RCC 7860 (cell line): ENCODE measurements around the gene GLYATL2.

Experiments
- DNase-seq: peaks from one replicate; pipeline ENCODE4 v3.0.0-alpha.2; 2015; ENCODE audit warnings: low spot score
- FAIRE-seq: peaks from 2 replicates; lab custom pipeline; 2012; peaks lifted over from hg19 to GRCh38; lab: Jason Lieb, UNC

Gene GLYATL2

DNA sequence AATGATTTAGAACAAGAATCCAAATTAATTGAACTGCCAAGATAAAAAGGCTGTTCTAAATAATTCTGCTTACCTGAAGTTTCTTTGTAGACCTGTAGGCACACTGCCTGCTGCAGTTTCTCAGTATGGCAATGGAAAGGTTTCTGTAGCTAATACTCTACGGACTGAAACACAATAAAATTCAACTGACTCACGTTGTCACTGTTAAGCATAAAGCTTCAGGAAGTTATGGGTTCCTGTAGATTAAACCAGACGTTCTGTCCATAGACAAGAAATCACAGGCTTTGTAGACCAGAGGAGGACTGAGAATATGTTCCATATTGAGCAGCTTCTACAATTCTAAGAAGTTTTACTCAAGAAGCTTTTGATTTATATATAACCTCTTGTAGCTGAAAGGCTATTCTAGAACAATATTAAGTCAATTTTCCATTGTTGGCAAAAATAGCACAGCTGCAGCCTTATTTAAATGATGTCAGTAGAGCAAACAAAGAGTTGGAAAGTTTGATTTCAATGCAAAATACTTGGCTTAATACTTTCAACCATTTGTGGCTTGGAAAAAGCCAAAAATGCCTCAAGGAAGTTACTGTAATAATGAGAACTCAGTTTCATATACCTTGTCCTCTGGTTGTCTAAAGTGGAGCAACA lies at the start of gene GLYATL2:
GLYATL2 (minus strand) TSS at position 344 of the 645 bp plus-strand sequence. CDS start 5,092 bp downstream, outside the sequence.
- FAIRE-seq: no peak
- no peak for DNase-seq

GRCh38 chr11:58893899-58894298 lies 49.4 kb upstream of the GLYATL2 start:
- no peak for FAIRE-seq

GRCh38 chr11:58888579-58888978 lies 44.1 kb upstream of the GLYATL2 start:
- DNase-seq: no peak
- FAIRE-seq: no peak

More at GRCh38 chr11:58893899-58894298, 49.4 kb upstream of the GLYATL2 start:
- no peak for DNase-seq

- FAIRE-seq (no peak), DNase-seq (no peak)
Observed at GRCh38 chr11:58887452-58887851, 42.9 kb upstream of the GLYATL2 start.

DNA sequence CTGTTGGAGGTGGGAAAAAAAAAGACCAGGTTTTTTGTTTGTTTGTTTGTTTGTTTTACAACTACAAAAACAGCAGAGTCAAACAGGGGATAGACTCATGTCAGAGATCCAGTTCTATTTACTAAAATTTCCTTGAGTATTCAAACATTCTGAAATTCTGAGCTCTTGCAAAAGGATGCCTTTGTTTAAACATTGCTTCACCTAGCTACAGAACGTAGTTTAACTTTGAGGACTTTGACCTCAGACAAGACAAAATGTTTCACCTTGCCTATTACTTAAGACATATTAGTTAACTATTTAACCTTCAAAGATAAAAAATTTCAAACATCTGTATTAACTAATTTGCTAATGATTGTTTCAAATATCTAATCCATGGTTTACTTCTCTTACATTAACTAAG lies 36.1 kb upstream of the GLYATL2 start:
- DNase-seq (no peak), FAIRE-seq (no peak)

- FAIRE-seq (no peak), DNase-seq (no peak)
Observed at GRCh38 chr11:58880166-58880565, 35.7 kb upstream of the GLYATL2 start.

DNA sequence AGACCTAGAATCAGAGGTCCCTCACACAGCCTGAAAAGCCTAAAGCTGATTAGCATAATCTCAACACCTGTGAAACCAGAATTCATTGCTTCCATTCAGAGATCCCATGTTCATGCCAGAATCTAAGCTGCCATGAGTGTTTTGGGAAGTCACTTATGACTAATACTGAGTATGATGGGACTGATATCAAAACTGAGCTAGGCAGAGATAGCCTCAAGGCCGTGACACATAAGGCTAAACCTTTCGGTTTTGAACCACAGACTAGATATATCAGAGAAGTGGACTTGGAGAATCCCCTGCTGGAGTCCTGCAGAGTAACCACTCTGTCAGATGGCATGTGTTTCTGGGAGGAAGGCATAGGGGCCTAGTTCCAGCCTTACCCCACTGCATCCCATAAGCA lies 23.1 kb upstream of the GLYATL2 start:
- DNase-seq (no peak), FAIRE-seq (no peak)

DNA sequence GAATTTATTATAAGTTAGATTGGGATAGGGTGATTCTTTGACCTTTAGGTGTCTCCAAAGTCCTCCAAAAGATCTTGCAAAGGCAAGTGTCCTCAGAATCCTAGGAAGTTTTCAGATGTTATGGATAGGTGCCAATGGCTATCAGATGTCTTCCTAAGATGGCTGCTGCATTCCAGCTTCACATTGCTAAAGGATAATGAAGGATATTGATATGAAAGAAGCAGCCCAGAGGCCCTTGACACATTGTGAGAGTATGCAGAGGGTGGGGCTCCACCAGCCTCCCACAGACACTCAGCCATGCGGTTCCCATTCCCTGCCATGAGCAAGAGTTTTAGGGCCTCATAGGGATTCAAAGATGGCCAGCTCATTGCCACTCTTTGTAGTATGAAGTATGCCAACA lies 22.3 kb upstream of the GLYATL2 start:
- no peak for DNase-seq
- no peak for FAIRE-seq

DNA sequence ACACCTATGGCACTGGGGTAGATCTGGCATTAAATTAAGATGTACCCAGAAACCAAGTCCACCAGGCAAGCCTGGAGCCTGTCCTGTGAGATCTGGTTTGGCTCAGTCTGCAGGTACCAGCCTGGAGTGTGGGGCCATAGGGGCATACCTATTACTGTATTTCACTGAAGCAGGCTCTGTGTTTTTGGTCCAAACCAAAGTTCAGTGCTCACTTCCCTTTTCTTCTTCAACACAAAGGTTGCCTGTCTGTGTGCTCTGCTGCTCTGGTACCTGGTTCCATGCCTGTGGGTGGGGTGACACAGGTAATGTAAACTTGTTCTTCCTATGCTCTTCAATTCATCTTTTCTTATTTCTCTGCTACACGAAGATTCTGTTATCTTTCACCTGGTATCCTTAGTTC lies 19.8 kb upstream of the GLYATL2 start:
- FAIRE-seq: no peak
- no peak for DNase-seq

DNA sequence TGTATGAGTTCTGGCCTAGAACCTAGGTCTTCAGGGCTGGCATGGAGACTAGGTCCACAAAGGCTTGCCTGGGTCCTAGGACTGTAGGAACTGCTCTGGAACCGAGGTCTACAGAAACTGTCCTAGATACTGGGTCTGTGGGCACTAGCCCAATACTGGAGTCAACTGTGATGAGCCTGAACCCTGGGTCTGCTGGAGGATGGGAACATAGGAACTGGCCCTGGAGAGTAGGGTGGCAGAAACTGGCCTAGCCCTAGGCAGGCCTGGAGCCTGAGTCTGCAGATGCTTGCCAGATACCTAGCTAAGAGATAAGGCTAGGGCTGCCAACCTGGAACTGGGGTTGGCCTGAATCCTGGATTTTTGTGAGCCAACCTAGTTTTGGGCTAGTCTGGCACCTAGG lies 19.2 kb upstream of the GLYATL2 start:
- DNase-seq (no peak), FAIRE-seq (no peak)

GRCh38 chr11:58861533-58861932 lies 17.0 kb upstream of the GLYATL2 start:
- DNase-seq (no peak), FAIRE-seq (no peak)

DNA sequence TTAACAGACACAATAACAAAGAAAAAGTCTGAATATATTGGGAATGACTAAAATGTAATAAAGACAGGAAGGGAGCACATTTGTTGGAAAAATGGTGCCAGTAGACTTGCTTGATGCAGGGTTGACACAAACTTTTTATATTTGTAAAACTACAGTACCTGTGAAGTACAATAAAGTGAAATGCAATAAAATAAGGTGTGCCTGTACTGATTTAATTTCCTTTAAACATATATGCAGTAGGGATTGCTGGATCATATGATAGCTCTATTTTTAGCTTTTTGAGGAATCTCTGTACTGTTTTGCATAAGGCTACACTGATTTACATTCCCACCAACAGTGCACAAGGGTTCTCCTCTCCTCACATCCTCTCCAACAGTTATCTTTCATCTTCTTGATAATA lies 12.3 kb upstream of the GLYATL2 start:
- FAIRE-seq: no peak
- DNase-seq: no peak

GRCh38 chr11:58845386-58845785 lies 882 bp upstream of the GLYATL2 start:
- FAIRE-seq: no peak
- no peak for DNase-seq

GRCh38 chr11:58837707-58838388 lies 6.7 kb downstream of the GLYATL2 start:
- DNase-seq (no peak), FAIRE-seq (no peak)

DNA sequence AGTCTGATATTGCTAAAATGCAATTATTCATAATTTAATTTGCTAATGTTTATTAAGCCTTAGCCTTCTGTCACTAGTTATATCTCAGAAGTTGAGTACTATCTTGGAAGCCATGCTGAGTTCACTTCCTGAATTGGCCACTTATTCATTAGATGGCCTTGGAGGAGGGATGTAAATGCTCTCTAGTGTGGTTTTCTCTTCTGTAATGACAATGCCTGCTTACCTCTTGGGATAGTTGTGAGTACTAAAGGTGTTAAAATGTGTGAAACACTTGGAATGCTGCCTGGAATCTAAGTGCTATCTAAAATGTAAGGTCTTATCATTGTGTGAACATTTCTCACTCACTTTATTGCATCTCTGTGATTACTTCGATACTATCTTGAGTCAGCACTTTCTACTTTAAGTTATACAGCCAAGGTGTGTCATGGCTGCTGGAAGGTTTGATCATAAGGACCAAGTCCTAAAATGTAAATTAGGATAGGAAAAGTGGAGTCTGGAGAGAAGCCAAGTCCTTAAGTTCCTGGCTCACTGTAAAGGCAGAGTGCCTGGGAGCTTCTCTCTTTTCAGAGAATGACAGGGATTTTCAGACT lies 12.4 kb downstream of the GLYATL2 start:
- peak; percentile 6 for DNase-seq
- no peak for FAIRE-seq

DNA sequence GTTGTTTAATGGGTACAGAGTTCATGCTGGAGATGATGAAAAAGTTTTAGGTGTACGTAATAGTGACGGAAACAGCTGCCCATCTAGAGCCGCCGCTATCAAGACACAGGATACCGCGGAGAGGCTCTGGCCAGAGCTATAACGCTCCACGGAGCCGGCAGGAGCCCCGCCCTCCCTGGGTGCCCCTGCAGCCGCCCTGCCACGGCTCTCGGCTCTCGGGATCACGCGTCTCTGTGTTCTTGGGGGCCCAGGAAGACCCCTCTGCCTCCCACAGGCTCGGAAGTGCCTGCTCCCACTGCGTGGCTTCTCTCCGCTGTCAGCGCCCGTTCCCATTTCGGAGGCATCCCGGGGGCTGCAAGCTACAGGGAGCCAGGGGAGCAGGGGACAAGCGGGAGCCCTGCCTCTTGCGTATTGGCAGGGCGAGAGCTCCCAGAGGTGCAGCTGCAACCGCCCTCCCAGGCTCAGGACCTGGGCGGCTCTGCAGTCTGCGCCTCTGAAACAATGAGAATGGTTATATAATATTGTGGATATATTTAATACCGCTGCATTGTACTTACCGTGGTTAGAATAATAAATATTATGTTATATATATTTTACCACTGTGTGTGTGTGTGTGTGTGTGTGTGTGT lies 13.7 kb downstream of the GLYATL2 start:
- no peak for FAIRE-seq
- DNase-seq: no peak

- FAIRE-seq (no peak), DNase-seq (no peak)
Observed at GRCh38 chr11:58829786-58830185, 14.7 kb downstream of the GLYATL2 start.

DNA sequence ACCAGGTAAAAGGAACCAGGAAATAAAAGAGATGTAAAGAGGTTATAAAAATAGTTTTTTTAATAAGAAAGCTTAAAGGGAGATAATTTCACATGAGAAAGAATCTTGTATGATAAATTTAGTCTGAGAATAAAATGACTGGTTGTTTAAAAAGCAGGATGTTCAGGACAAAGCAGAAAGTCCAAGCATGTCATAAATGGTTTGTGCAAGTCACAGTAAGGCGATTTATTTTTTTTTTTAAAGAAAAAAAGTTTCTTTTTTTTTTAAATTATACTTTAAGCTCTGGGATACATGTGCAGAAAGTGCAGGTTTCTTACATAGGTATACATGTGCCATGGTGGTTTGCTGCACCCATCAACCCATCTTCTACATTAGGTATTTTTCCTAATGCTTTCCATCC lies 30.8 kb downstream of the GLYATL2 start:
- FAIRE-seq: no peak
- DNase-seq: no peak

DNA sequence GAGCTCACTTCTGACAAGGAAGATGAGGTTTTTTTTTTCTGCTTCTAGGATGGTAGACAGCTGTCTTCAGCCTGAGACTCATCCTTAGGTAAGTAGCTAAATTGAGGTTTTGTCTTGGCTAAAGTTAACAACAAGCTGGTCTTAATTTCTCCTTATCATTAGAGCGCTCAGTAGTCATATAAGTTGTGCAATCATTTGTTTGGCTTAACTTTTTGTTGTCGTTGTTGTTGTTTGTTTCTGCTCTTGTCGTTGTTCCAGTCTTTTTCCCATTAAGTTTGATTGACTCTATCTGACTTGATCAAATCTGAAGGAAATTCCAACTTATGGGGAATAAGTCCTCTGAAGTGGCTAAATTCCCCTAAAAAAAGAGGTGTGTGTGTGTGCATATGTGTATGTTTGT lies 33.0 kb downstream of the GLYATL2 start:
- DNase-seq: no peak

DNA sequence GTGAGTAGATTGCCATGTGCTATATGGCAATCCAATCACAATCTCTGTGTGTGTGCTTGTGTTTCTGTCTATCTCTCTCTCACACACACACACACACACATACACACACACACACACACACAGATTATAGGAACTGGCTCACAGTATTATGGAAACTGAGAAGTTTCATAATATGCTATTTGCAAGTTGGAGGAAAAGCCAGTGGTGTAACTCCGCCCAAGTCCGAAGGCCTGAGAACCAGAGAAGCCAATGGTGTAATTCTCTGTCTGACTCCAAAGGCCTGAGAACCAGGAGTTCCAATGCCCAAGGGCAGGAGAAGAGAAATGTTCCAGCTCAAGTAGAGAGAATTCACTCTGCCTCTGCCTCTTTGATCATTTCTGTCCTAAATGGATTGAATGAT lies 37.2 kb downstream of the GLYATL2 start:
- no peak for DNase-seq
- FAIRE-seq: no peak

More for the DNA sequence above, 33.0 kb downstream of the GLYATL2 start:
- FAIRE-seq: no peak

DNA sequence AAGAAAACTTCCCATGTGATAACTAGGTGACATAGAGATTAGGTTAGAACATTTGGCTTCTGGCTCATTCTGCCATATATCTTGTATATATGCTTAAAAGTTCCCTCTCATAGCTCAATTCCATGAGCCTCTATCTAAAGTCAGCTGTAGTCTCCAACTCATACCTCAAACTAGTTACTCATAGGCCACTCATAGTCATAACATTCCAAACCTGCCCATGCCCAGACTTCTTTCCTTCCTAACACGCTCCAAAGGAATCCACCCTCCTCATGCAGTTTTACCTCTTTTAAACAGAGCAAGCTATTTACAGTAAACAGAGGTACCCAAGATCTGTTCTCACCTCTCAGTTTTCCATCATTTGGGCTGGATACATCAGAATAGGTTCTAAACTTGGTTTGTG lies 39.4 kb downstream of the GLYATL2 start:
- DNase-seq (no peak), FAIRE-seq (no peak)
